Ovary (tissue), 3 donors: ENCODE measurements around the gene KLLN.
"Not testable (repeated sequence)": the region's sequence is repeated elsewhere in the genome, so short reads cannot be mapped to it uniquely, and the experiment has no call there.

Experiments used
- CTCF ChIP-seq, 3 donors: fragments of 450-650 bp in 2 of 3; fragments of 200-600 bp in 1 of 3; IDR thresholded peaks; one replicate each; pipeline versions ENCODE4 v1.5.1 to v1.8.0; 2016 to 2022; ENCODE audit warnings: antibody characterized with exemption in 3 of 3, mild to moderate bottlenecking in 1 of 3
- EP300 ChIP-seq: sonication (generic); formaldehyde crosslinking; IDR thresholded peaks from one replicate; pipeline ENCODE4 v1.6.1; 2017; ENCODE audit warnings: antibody characterized with exemption
- POLR2A ChIP-seq: fragments of 450-650 bp; IDR thresholded peaks from one replicate; pipeline ENCODE4 v1.6.1; 2017; ENCODE audit warnings: antibody characterized with exemption, mild to moderate bottlenecking, moderate library complexity
- donor health status: DM: no; HTN: no; CAD: no.

DNA sequence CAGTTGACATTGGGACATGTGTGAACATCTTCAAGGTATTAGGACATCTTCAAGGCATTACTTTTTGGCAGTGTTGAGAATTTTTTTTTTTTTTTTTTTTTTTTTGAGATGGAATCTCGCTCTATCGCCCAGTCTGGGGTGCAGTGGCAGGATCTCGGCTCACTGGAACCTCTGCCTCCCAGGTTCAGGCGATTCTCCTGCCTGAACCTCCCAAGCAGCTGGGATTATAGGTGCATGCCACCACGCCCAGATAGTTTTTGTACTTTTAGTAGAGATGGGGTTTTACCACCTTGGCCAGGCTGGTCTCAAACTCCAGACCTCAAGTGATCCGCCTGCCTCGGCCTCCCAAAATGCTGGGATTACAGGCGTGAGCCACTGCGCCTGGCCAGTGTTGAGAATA is 5.8 kb upstream of the KLLN start:
- not testable (repeated sequence) for TF ChIP-seq CTCF (IDR thresholded peaks at IDR 0.05); POLR2A; EP300
